H9 (cell line): ENCODE data around the gene SH3BGRL3. TPM values are rescaled to one million over a fixed set of nuclear protein-coding genes. Genes with fewer than 3 reads are reported as not detected.

Experiments used
- DNase-seq: peaks from one replicate; pipeline ENCODE4 v3.0.0-alpha.2; 2017
- H2AFZ ChIP-seq: one replicate; pipeline ENCODE4 v1.6.1; 2013; ENCODE audit warnings: mild to moderate bottlenecking, low read length, control low read depth, moderate library complexity
- H2AK5ac ChIP-seq: 2 replicates; pipeline ENCODE4 v1.6.1; 2013; ENCODE audit warnings: low read length, control low read depth, mixed read lengths; ENCODE audit not compliant: insufficient read length
- H2BK120ac ChIP-seq: one replicate; pipeline ENCODE4 v1.6.1; 2013; ENCODE audit warnings: low read depth, mild to moderate bottlenecking, low read length, control low read depth, inconsistent platforms; ENCODE audit not compliant: poor library complexity, severe bottlenecking
- H2BK12ac ChIP-seq: 2 replicates; pipeline ENCODE4 v1.6.1; 2013; ENCODE audit warnings: low read length, control low read depth, mixed read lengths, low read depth; ENCODE audit not compliant: insufficient read length
- H2BK15ac ChIP-seq: 2 replicates; pipeline ENCODE4 v1.6.1; 2013; ENCODE audit warnings: low read depth, low read length, control low read depth
- H2BK20ac ChIP-seq: one replicate; pipeline ENCODE4 v1.6.1; 2013; ENCODE audit warnings: low read depth, mild to moderate bottlenecking, low read length, control low read depth, inconsistent platforms; ENCODE audit not compliant: poor library complexity, severe bottlenecking
- H2BK5ac ChIP-seq: 2 replicates; pipeline ENCODE4 v1.6.1; 2013; ENCODE audit warnings: low read length, control low read depth, mixed read lengths; ENCODE audit not compliant: insufficient read length
- H3K14ac ChIP-seq: 2 replicates; pipeline ENCODE4 v1.6.1; 2013; ENCODE audit warnings: low read length, control low read depth; ENCODE audit not compliant: insufficient read depth
- H3K18ac ChIP-seq: 2 replicates; pipeline ENCODE4 v1.6.1; 2013; ENCODE audit warnings: low read depth, mild to moderate bottlenecking, mixed read lengths, low read length, control low read depth; ENCODE audit not compliant: insufficient read length
- H3K23ac ChIP-seq: 2 replicates; pipeline ENCODE4 v1.6.1; 2013; ENCODE audit warnings: low read length, control low read depth, mixed read lengths, low read depth; ENCODE audit not compliant: insufficient read length
- H3K23me2 ChIP-seq: 2 replicates; pipeline ENCODE4 v1.6.1; 2013; ENCODE audit warnings: low read depth, mild to moderate bottlenecking, mixed read lengths, low read length, control low read depth; ENCODE audit not compliant: insufficient read length, poor library complexity, severe bottlenecking
- H3K27ac ChIP-seq: 2 replicates; pipeline ENCODE4 v1.5.1; 2013; ENCODE audit warnings: low read length, control low read depth, mixed read lengths, low read depth; ENCODE audit not compliant: insufficient read length
- H3K27me3 ChIP-seq: 2 replicates; pipeline ENCODE4 v1.6.1; 2013; ENCODE audit warnings: low read length, control low read depth, inconsistent platforms; ENCODE audit not compliant: insufficient read depth
- H3K4ac ChIP-seq: 2 replicates; pipeline ENCODE4 v1.6.1; 2013; ENCODE audit warnings: low read depth, mild to moderate bottlenecking, control low read depth, inconsistent platforms, low read length, moderate library complexity
- H3K4me1 ChIP-seq: 2 replicates; pipeline ENCODE4 v1.6.1; 2013; ENCODE audit warnings: low read length, control low read depth, inconsistent platforms; ENCODE audit not compliant: insufficient read depth
- H3K4me2 ChIP-seq: 2 replicates; pipeline ENCODE4 v1.6.1; 2013; ENCODE audit warnings: low read length, control low read depth, mixed read lengths; ENCODE audit not compliant: insufficient read length, insufficient read depth
- H3K56ac ChIP-seq: 2 replicates; pipeline ENCODE4 v1.6.1; 2013; ENCODE audit warnings: low read depth, mild to moderate bottlenecking, mixed read lengths, low read length, control low read depth; ENCODE audit not compliant: insufficient read length
- H3K79me1 ChIP-seq: 2 replicates; pipeline ENCODE4 v1.6.1; 2013; ENCODE audit warnings: low read depth, mild to moderate bottlenecking, moderate library complexity, low read length, control low read depth, inconsistent platforms; ENCODE audit not compliant: insufficient read depth, poor library complexity, severe bottlenecking
- H3K79me2 ChIP-seq: 2 replicates; pipeline ENCODE4 v1.6.1; 2013; ENCODE audit warnings: low read length, control low read depth, inconsistent platforms; ENCODE audit not compliant: insufficient read depth
- H3K9ac ChIP-seq: 2 replicates; pipeline ENCODE4 v1.6.1; 2013; ENCODE audit warnings: low read length, control low read depth, mixed read lengths; ENCODE audit not compliant: insufficient read length; ENCODE audit errors: extremely low read depth
- H3K9me3 ChIP-seq: one replicate; pipeline ENCODE4 v1.6.1; 2013; ENCODE audit warnings: low read depth, low read length, inconsistent platforms; ENCODE audit not compliant: control insufficient read depth
- H3T11ph ChIP-seq: one replicate; pipeline ENCODE4 v1.6.1; 2013; ENCODE audit warnings: mild to moderate bottlenecking, low read length, control low read depth, inconsistent platforms
- H4K20me1 ChIP-seq: one replicate; pipeline ENCODE4 v1.6.1; 2013; ENCODE audit not compliant: control insufficient read depth, insufficient read length, insufficient read depth
- H4K5ac ChIP-seq: 2 replicates; pipeline ENCODE4 v1.6.1; 2013; ENCODE audit warnings: low read depth, mild to moderate bottlenecking, mixed read lengths, low read length, control low read depth; ENCODE audit not compliant: insufficient read length
- H4K8ac ChIP-seq: replicated peaks from 2 replicates; pipeline ENCODE4 v1.6.1; 2013; ENCODE audit warnings: low read length, control low read depth, mixed read lengths, low read depth; ENCODE audit not compliant: insufficient read length
- H4K91ac ChIP-seq: 2 replicates; pipeline ENCODE4 v1.6.1; 2013; ENCODE audit warnings: low read depth, mild to moderate bottlenecking, moderate library complexity, mixed read lengths, low read length, control low read depth; ENCODE audit not compliant: insufficient read length
- H3K27ac Mint-ChIP-seq, 3 experiments: 2 replicates in 2 of 3; 3 replicates in 1 of 3; pipeline ENCODE4 v1.8.0; 2020 to 2021; ENCODE audit warnings: mixed read lengths in 3 of 3, mild to moderate bottlenecking in 1 of 3, moderate library complexity in 1 of 3
- H3K27me3 Mint-ChIP-seq: 2 replicates; pipeline ENCODE4 v1.8.0; 2021; ENCODE audit warnings: low read depth, mild to moderate bottlenecking, moderate library complexity, mixed read lengths
- H3K36me3 Mint-ChIP-seq, 3 experiments: 2 replicates in 2 of 3; 3 replicates in 1 of 3; pipeline ENCODE4 v1.8.0; 2020 to 2021; ENCODE audit warnings: low read depth in 3 of 3, mixed read lengths in 3 of 3; ENCODE audit not compliant: insufficient read depth in 1 of 3
- H3K4me1 Mint-ChIP-seq, 2 experiments: 2 replicates each; pipeline ENCODE4 v1.8.0; 2020; ENCODE audit warnings: mixed read lengths in 2 of 2
- H3K4me3 Mint-ChIP-seq, 2 experiments: 2 replicates in 1 of 2; 3 replicates in 1 of 2; pipeline ENCODE4 v1.8.0; 2020 to 2021; ENCODE audit warnings: mild to moderate bottlenecking in 2 of 2, mixed read lengths in 2 of 2, moderate library complexity in 1 of 2
- H3K9me3 Mint-ChIP-seq, 2 experiments: 2 replicates in 1 of 2; 3 replicates in 1 of 2; pipeline ENCODE4 v1.8.0; 2020; ENCODE audit warnings: mild to moderate bottlenecking in 2 of 2, mixed read lengths in 2 of 2, moderate library complexity in 1 of 2
- WGBS: extraction: QIAGEN DNeasy Blood & Tissue Kit; methylation state at CpG from one replicate; pipeline ENCODE4 v1.1.7; 2013; ENCODE audit warnings: missing lambda C conversion rate, low lambda C conversion rate, mixed read lengths; ENCODE audit not compliant: insufficient read length; ENCODE audit errors: extremely low coverage; 5-methylcytosine and 5-hydroxymethylcytosine counted together
- total RNA-seq: library from RNA; stranded (reverse); gene quantifications from 2 replicates; pipeline ENCODE4 v1.2.1, GENCODE V29; 2021
- TF ChIP-seq, protein P1 (sequence below): fragments of 200-600 bp; sonication (generic); conservative IDR thresholded peaks from 3 replicates; pipeline ENCODE4 v1.8.0; 2021; ENCODE audit warnings: antibody characterized with exemption, mild to moderate bottlenecking

Gene SH3BGRL3
- total RNA-seq, 1 experiment from 2014 or later: 86.3 TPM

GRCh38 chr1:26237230-26237966 lies 42.5 kb upstream of the SH3BGRL3 start:
- no peak overlapping the region for H4K91ac ChIP-seq
- H3K79me2 ChIP-seq: peaks cover 23% of the 10 kb centered on the region; the same call in 1 of the 2 replicates
- H3K9ac ChIP-seq: no peak overlapping the region
- Mint-ChIP-seq H3K27ac (no peak overlapping the region), H3K9me3 (peaks cover 4 to 12% of the 10 kb centered on the region in 2 experiments), H3K27me3 (peaks cover 2% of the 10 kb centered on the region; the same call in 1 of the 2 replicates), H3K36me3 (peaks cover 19 to 33% (median 31%) of the 10 kb centered on the region in 3 experiments), H3K4me3 (no peak overlapping the region), H3K4me1 (peaks cover 23 to 24% of the 10 kb centered on the region in 2 experiments)
- no peaks in the 10 kb centered on the region for H3K27me3 ChIP-seq
- no peak overlapping the region for H3K4me2 ChIP-seq
- no peak overlapping the region for H4K5ac ChIP-seq
- H3K18ac ChIP-seq: no peak overlapping the region
- H4K20me1 ChIP-seq: no peaks in the 10 kb centered on the region
- H3K27ac ChIP-seq: no peak overlapping the region
- H2BK12ac ChIP-seq: no peak overlapping the region
- H3K4me1 ChIP-seq: no peaks in the 10 kb centered on the region
- no peaks in the 10 kb centered on the region for H3K9me3 ChIP-seq
- H3K79me1 ChIP-seq: peaks cover 11% of the 10 kb centered on the region
- H4K8ac ChIP-seq: no peak overlapping the region
- H2BK15ac ChIP-seq: no peak overlapping the region
- no peak overlapping the region for H2BK20ac ChIP-seq
- no peak overlapping the region for H2AK5ac ChIP-seq
- no peak overlapping the region for H3K14ac ChIP-seq
- WGBS: no CpG with 5 or more reads among the region's 6 CpGs
- no peak overlapping the region for H2BK120ac ChIP-seq
- no peak overlapping the region for H2AFZ ChIP-seq
- no peak for DNase-seq
- H3K4ac ChIP-seq: no peak overlapping the region
- peaks cover 10% of the 10 kb centered on the region for H3K23me2 ChIP-seq
- no peak overlapping the region for H3K56ac ChIP-seq
- H3T11ph ChIP-seq: no peak overlapping the region
- no peak overlapping the region for H2BK5ac ChIP-seq
- H3K23ac ChIP-seq: no peak overlapping the region
- TF ChIP-seq, protein P1, sequence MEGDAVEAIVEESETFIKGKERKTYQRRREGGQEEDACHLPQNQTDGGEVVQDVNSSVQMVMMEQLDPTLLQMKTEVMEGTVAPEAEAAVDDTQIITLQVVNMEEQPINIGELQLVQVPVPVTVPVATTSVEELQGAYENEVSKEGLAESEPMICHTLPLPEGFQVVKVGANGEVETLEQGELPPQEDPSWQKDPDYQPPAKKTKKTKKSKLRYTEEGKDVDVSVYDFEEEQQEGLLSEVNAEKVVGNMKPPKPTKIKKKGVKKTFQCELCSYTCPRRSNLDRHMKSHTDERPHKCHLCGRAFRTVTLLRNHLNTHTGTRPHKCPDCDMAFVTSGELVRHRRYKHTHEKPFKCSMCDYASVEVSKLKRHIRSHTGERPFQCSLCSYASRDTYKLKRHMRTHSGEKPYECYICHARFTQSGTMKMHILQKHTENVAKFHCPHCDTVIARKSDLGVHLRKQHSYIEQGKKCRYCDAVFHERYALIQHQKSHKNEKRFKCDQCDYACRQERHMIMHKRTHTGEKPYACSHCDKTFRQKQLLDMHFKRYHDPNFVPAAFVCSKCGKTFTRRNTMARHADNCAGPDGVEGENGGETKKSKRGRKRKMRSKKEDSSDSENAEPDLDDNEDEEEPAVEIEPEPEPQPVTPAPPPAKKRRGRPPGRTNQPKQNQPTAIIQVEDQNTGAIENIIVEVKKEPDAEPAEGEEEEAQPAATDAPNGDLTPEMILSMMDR: no peak
